SU-DHL-6 (cell line): ENCODE results near the gene STRIT1.

ENCODE experiments used
- CTCF ChIP-seq: fragments of 200-600 bp; sonication (generic); IDR thresholded peaks from one replicate; pipeline ENCODE4 v1.5.1; 2017; ENCODE audit warnings: antibody characterized with exemption, mild to moderate bottlenecking, low read length, moderate library complexity; ENCODE audit not compliant: insufficient read depth, poor library complexity, severe bottlenecking
- EZH2phosphoT487 ChIP-seq: fragments of 200-600 bp; sonication (generic), shearing (Covaris generic); conservative IDR thresholded peaks from 2 replicates; pipeline ENCODE4 v1.6.1; 2018; ENCODE audit warnings: mild to moderate bottlenecking, antibody characterized with exemption, low read length, moderate library complexity, mixed read lengths

- no peak for TF ChIP-seq CTCF
- TF ChIP-seq EZH2phosphoT487: no peak
Measured at GRCh38 chr3:155339052-155339451, 45.6 kb upstream of the STRIT1 start.
